HepG2 (cell line): ENCODE data around the gene SMIM13. TPM values are rescaled to one million over a fixed set of nuclear protein-coding genes. Genes with fewer than 3 reads are reported as not detected.

ENCODE experiments used
- ATRX ChIP-seq: sonication (generic); formaldehyde crosslinking; IDR thresholded peaks from 2 replicates; pipeline ENCODE4 v1.4.0; 2020; ENCODE audit warnings: missing genetic modification reagents, borderline replicate concordance
- DR1 ChIP-seq: sonication (generic); formaldehyde crosslinking; IDR thresholded peaks from 2 replicates; pipeline ENCODE4 v1.8.0; 2021; ENCODE audit warnings: mild to moderate bottlenecking, missing genetic modification reagents, inconsistent platforms
- GATAD2A ChIP-seq: IDR thresholded peaks from 2 replicates; pipeline ENCODE4 v1.6.1; 2016
- GPN1 ChIP-seq: sonication (generic); formaldehyde crosslinking; IDR thresholded peaks from 2 replicates; pipeline ENCODE4 v1.5.1; 2020; ENCODE audit warnings: missing genetic modification reagents, borderline replicate concordance
- GTF2F1 ChIP-seq: fragments of 150-350 bp; IDR thresholded peaks from 2 replicates; pipeline ENCODE4 v1.6.1; 2014; ENCODE audit warnings: low read length
- HDAC2 ChIP-seq: sonication (generic); formaldehyde crosslinking; IDR thresholded peaks from 2 replicates; pipeline ENCODE4 v1.4.0; 2020; ENCODE audit warnings: missing genetic modification reagents
- HMGXB4 ChIP-seq, 2 experiments: sonication (generic) in 1 of 2; formaldehyde crosslinking in 1 of 2; IDR thresholded peaks; 2 replicates each; pipeline versions ENCODE4 v1.4.0 to v1.6.1; 2018 to 2020; ENCODE audit warnings: missing genetic modification reagents in 2 of 2, borderline replicate concordance in 1 of 2, low read depth in 1 of 2, mild to moderate bottlenecking in 1 of 2, missing biosample characterization in 1 of 2
- IRF9 ChIP-seq: sonication (generic); formaldehyde crosslinking; IDR thresholded peaks from 2 replicates; pipeline ENCODE4 v1.8.0; 2022; ENCODE audit warnings: missing genetic modification reagents, mild to moderate bottlenecking, borderline replicate concordance
- MAF1 ChIP-seq: sonication (generic); formaldehyde crosslinking; IDR thresholded peaks from 2 replicates; pipeline ENCODE4 v1.5.0; 2020; ENCODE audit warnings: missing genetic modification reagents, borderline replicate concordance
- MAFG ChIP-seq: sonication (generic); formaldehyde crosslinking; IDR thresholded peaks from 2 replicates; pipeline ENCODE4 v1.5.1; 2020; ENCODE audit warnings: mild to moderate bottlenecking, missing genetic modification reagents
- MTF1 ChIP-seq: sonication (generic); formaldehyde crosslinking; IDR thresholded peaks from 2 replicates; pipeline ENCODE4 v1.5.0; 2020; ENCODE audit warnings: missing genetic modification reagents
- NFE2L2 ChIP-seq: fragments of 150-350 bp; IDR thresholded peaks from 2 replicates; pipeline ENCODE4 v1.6.1; 2014; ENCODE audit warnings: low read length
- NR2C2 ChIP-seq: sonication (generic); formaldehyde crosslinking; IDR thresholded peaks from 2 replicates; pipeline ENCODE4 v1.4.0; 2020; ENCODE audit warnings: missing genetic modification reagents, mild to moderate bottlenecking, moderate library complexity, borderline replicate concordance
- NR3C1 ChIP-seq: sonication (generic); formaldehyde crosslinking; IDR thresholded peaks from 2 replicates; pipeline ENCODE4 v1.4.0; 2020; ENCODE audit warnings: missing genetic modification reagents
- POLR2AphosphoS2 ChIP-seq: IDR thresholded peaks from 2 replicates; pipeline ENCODE4 v1.6.1; 2011; ENCODE audit warnings: low read depth, low read length, improper control_type of control experiment
- RAD51 ChIP-seq: fragments of 450-650 bp; IDR thresholded peaks from 2 replicates; pipeline ENCODE4 v1.6.1; 2016; ENCODE audit warnings: borderline replicate concordance
- RBAK ChIP-seq: sonication (generic); formaldehyde crosslinking; IDR thresholded peaks from 2 replicates; pipeline ENCODE4 v1.5.1; 2020; ENCODE audit warnings: mild to moderate bottlenecking, missing genetic modification reagents
- SNAPC5 ChIP-seq: sonication (generic); formaldehyde crosslinking; IDR thresholded peaks from 2 replicates; pipeline ENCODE4 v1.8.1; 2023; ENCODE audit warnings: mild to moderate bottlenecking, missing genetic modification reagents, borderline replicate concordance
- THAP11 ChIP-seq: IDR thresholded peaks from 2 replicates; pipeline ENCODE4 v1.6.1; 2016; ENCODE audit warnings: missing biosample characterization, missing genetic modification reagents
- ZC3H4 ChIP-seq: sonication (generic); formaldehyde crosslinking; IDR thresholded peaks from 2 replicates; pipeline ENCODE4 v1.4.0; 2020; ENCODE audit warnings: missing genetic modification reagents, borderline replicate concordance
- ZFX ChIP-seq: sonication (generic); formaldehyde crosslinking; IDR thresholded peaks from 2 replicates; pipeline ENCODE4 v1.4.0; 2020; ENCODE audit warnings: mild to moderate bottlenecking, low read depth, missing genetic modification reagents, moderate library complexity
- ZMYM4 ChIP-seq: sonication (generic); formaldehyde crosslinking; IDR thresholded peaks from 2 replicates; pipeline ENCODE4 v1.8.1; 2023; ENCODE audit warnings: mild to moderate bottlenecking, missing genetic modification reagents
- ZNF205 ChIP-seq: IDR thresholded peaks from 2 replicates; pipeline ENCODE4 v1.6.1; 2018; ENCODE audit warnings: missing biosample characterization, missing genetic modification reagents
- ZNF235 ChIP-seq: sonication (generic); formaldehyde crosslinking; IDR thresholded peaks from 2 replicates; pipeline ENCODE4 v1.8.1; 2023; ENCODE audit warnings: mild to moderate bottlenecking, missing genetic modification reagents, borderline replicate concordance
- ZNF672 ChIP-seq: sonication (generic); formaldehyde crosslinking; IDR thresholded peaks from 2 replicates; pipeline ENCODE4 v1.8.1; 2022; ENCODE audit warnings: missing genetic modification reagents
- ZNF674 ChIP-seq: sonication (generic); formaldehyde crosslinking; IDR thresholded peaks from 2 replicates; pipeline ENCODE4 v1.5.0; 2020; ENCODE audit warnings: low read depth, mild to moderate bottlenecking, missing genetic modification reagents
- ZNF704 ChIP-seq: sonication (generic); formaldehyde crosslinking; IDR thresholded peaks from 2 replicates; pipeline ENCODE4 v1.8.1; 2023; ENCODE audit warnings: mild to moderate bottlenecking, inconsistent platforms, moderate library complexity, missing genetic modification reagents, borderline replicate concordance
- ZNF766 ChIP-seq: sonication (generic); formaldehyde crosslinking; IDR thresholded peaks from 2 replicates; pipeline ENCODE4 v1.5.0; 2020; ENCODE audit warnings: missing genetic modification reagents, borderline replicate concordance
- polyA plus RNA-seq, 8 experiments: library from polyadenylated mRNA; depleted of rRNA in 3 of 8; stranded (reverse) in 7 of 8; unstranded in 1 of 8; fragments of >200 nt; fragmentation: Illumina TruSeq in 4 of 8; extraction: Trizol in 4 of 8; gene quantifications; 2 replicates each; pipeline versions ENCODE4 v1.2.1 to v1.2.3, GENCODE V29; 2011 to 2016; ENCODE audit warnings: low read depth in 4 of 8, missing spikeins in 1 of 8, mixed read lengths in 1 of 8; ENCODE audit not compliant: insufficient read depth in 1 of 8
- total RNA-seq, 5 experiments: library from RNA; depleted of rRNA; stranded (reverse); fragments of >200 nt; fragmentation: Illumina TruSeq; extraction: Trizol; gene quantifications; 2 replicates each; pipeline ENCODE4 v1.2.3, GENCODE V29; 2016; ENCODE audit warnings: low read depth in 1 of 5

The SMIM13 gene
- total and polyA plus RNA-seq, 2 of the 13 experiments (the other 11 are each of a cell fraction or from before 2014, with no cell fraction given) = 2.7 to 10.2 TPM

GRCh38 chr6:11164717-11165646, 71.3 kb downstream of the SMIM13 start (continued):
- TF ChIP-seq ZNF235 (no peak), NFE2L2 (no peak), HMGXB4 (CRISPR knock-in tag; IDR thresholded peaks at IDR 0.05; ENCODE audit: borderline replicate concordance in 1 of 2, low read depth in 1 of 2) (no peak), ZNF704 (CRISPR knock-in tag) (no peak), RBAK (CRISPR knock-in tag) (no peak), SNAPC5 (no peak), ZNF205 (no peak), POLR2AphosphoS2 (no peak), NR3C1 (CRISPR knock-in tag) (no peak), ZNF766 (CRISPR knock-in tag) (no peak), MAF1 (CRISPR knock-in tag) (no peak), MAFG (no peak), ATRX (no peak), MTF1 (CRISPR knock-in tag) (no peak), NR2C2 (CRISPR knock-in tag) (peak; percentile 90), RAD51 (no peak), ZNF672 (CRISPR knock-in tag) (no peak), THAP11 (CRISPR knock-in tag) (no peak), IRF9 (no peak), HDAC2 (CRISPR knock-in tag) (peak; percentile 42; the same call in 1 of the 2 replicates), ZNF674 (CRISPR knock-in tag) (no peak), GPN1 (CRISPR knock-in tag) (no peak), GTF2F1 (no peak), ZC3H4 (CRISPR knock-in tag) (no peak), ZFX (CRISPR knock-in tag) (no peak), ZMYM4 (CRISPR knock-in tag) (peak; percentile 77), DR1 (CRISPR knock-in tag) (no peak), GATAD2A (CRISPR knock-in tag) (peak; percentile 81)
